Testis (tissue), 3 donors: Measurements from ENCODE around the gene BCAS3. TPM values are rescaled to one million over a fixed set of nuclear protein-coding genes. Genes with fewer than 3 reads are reported as not detected.

Source experiments
- DNase-seq: peaks from one replicate; pipeline ENCODE4 v3.0.0-alpha.2; 2019
- H3K27ac ChIP-seq, 2 donors: fragments of 200-600 bp; sonication (generic); one replicate each; pipeline ENCODE4 v1.5.1; 2019
- H3K27me3 ChIP-seq: fragments of 200-600 bp; sonication (generic); one replicate; pipeline ENCODE4 v1.5.1; 2019
- H3K36me3 ChIP-seq: fragments of 200-600 bp; sonication (generic); one replicate; pipeline ENCODE4 v1.5.1; 2017; ENCODE audit warnings: low read depth; ENCODE audit errors: missing control alignments
- H3K4me1 ChIP-seq: fragments of 200-600 bp; sonication (generic); one replicate; pipeline ENCODE4 v1.5.1; 2019
- H3K4me3 ChIP-seq, 2 donors: fragments of 200-600 bp; sonication (generic); one replicate each; pipeline ENCODE4 v1.5.1; 2017 to 2019
- H3K9me3 ChIP-seq: fragments of 200-600 bp; sonication (generic); one replicate; pipeline ENCODE4 v1.5.1; 2017
- CTCF ChIP-seq, 3 experiments: fragments of 450-650 bp in 2 of 3; fragments of 200-600 bp in 1 of 3; sonication (generic) in 1 of 3; IDR thresholded peaks; one replicate each; pipeline ENCODE4 v1.5.1; 2016 to 2019; ENCODE audit warnings: antibody characterized with exemption in 3 of 3, mild to moderate bottlenecking in 2 of 3, moderate library complexity in 1 of 3
- POLR2A ChIP-seq: fragments of 450-650 bp; IDR thresholded peaks from one replicate; pipeline ENCODE4 v1.6.1; 2017; ENCODE audit warnings: antibody characterized with exemption, mild to moderate bottlenecking, moderate library complexity
- WGBS, 2 donors: methylation state at CpG; one replicate each; pipeline ENCODE4 v1.1.5; 2018; 5-methylcytosine and 5-hydroxymethylcytosine counted together
- intact Hi-C: fragments of 100-400 bp; cut with DNase I; formaldehyde crosslinking; loops from one replicate; pipeline ENCODE4 v1.15.1; 2023; ENCODE audit warnings: low total_unique reads
- polyA plus RNA-seq: library from polyadenylated mRNA; stranded (reverse); fragments of 350-450 nt; fragmentation: Illumina TruSeq; extraction: RNeasy Lipid Tissue Mini Kit (QIAGEN cat#74804); gene quantifications from one replicate; pipeline ENCODE4 v1.2.3, GENCODE V29; 2014; ENCODE audit warnings: low read depth, low replicate concordance; ENCODE audit not compliant: insufficient read depth
- total RNA-seq, 2 donors: library from RNA; depleted of rRNA; stranded (reverse); fragments of >200 nt; gene quantifications; one replicate each; pipeline ENCODE4 v1.2.3, GENCODE V29; 2016

BCAS3 gene
- total and polyA plus RNA-seq, 3 donors from 2014 or later = 54.8 to 96.7 (median 73.0) TPM

GRCh38 chr17:61177351-61177750, 499.7 kb downstream of the BCAS3 start:
- intact Hi-C loops = no loop called here
- Histone ChIP-seq H3K27ac (no peak overlapping the region), H3K4me3 (no peak overlapping the region), H3K4me1 (no peaks in the 10 kb centered on the region), H3K9me3 (no peaks in the 10 kb centered on the region), H3K27me3 (no peaks in the 10 kb centered on the region), H3K36me3 (no peaks in the 10 kb centered on the region)
- TF ChIP-seq CTCF (IDR thresholded peaks at IDR 0.05) = no peak
- TF ChIP-seq POLR2A = no peak
- 97 to 100% methylated on average over 2 of the region's 2 CpGs for WGBS, 2 donors
- no peak for DNase-seq

- Histone ChIP-seq H3K4me3 (no peak overlapping the region), H3K36me3 (no peaks in the 10 kb centered on the region), H3K27ac (no peak overlapping the region), H3K4me1 (no peaks in the 10 kb centered on the region), H3K9me3 (no peaks in the 10 kb centered on the region), H3K27me3 (no peaks in the 10 kb centered on the region)
- DNase-seq = no peak
- intact Hi-C loops = no loop called here
- no peak for TF ChIP-seq POLR2A
- TF ChIP-seq CTCF (IDR thresholded peaks at IDR 0.05) = no peak
- 75 to 82% methylated on average over 1 of the region's 1 CpG for WGBS, 2 donors
Measured at GRCh38 chr17:61178284-61178683, 500.6 kb downstream of the BCAS3 start.

DNA sequence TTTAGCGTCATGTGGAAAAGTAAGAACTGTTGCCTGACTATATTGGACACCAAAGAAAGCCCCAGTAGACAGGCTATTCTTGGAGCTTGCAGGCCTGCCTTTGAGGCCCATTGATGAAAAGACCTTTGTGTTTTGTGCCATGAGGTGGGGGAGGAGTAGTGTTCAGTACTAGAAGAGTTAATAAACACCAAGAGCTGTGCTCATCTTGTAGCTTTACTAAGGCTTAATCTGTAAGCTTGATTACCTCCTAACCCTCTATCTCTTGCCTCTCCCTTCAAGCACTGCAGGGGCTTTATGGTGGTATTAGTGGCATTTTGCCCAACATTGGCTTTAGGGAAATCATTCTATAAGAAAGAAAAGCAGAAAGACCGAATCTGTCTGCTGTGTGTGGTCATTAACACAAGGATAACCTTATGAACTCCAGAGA, 501.7 kb downstream of the BCAS3 start:
- no peaks in the 10 kb centered on the region for H3K4me1 ChIP-seq
- TF ChIP-seq CTCF (IDR thresholded peaks at IDR 0.05) (no peak), POLR2A (no peak)
- intact Hi-C loops = no loop called here
- H3K9me3 ChIP-seq = no peaks in the 10 kb centered on the region
- no peaks in the 10 kb centered on the region for H3K36me3 ChIP-seq
- H3K27ac ChIP-seq = no peak overlapping the region
- no peak overlapping the region for H3K4me3 ChIP-seq
- no peaks in the 10 kb centered on the region for H3K27me3 ChIP-seq
- no peak for DNase-seq
- WGBS, 2 donors = 64 to 70% methylated on average over 2 of the region's 2 CpGs

DNA sequence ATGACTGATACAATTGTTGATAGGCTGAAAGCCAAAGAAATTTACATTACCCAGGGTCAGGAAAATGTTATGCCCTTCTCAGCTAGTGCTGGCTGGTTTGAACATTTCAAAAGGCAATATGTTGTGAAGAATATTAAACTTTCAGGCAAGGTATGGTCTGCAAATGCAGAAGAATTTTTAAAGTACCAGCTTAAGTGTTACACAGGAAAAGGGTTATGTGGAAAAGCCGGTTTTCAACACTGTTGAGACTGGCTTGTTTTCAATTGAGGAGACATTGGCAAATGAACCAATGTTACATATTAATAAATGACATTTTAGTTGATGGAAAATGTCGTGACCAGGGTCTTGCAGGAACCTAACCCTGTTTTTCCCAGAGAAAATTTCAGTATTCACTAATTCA, 506.1 kb downstream of the BCAS3 start:
- Histone ChIP-seq H3K4me1 (no peaks in the 10 kb centered on the region), H3K9me3 (no peaks in the 10 kb centered on the region), H3K4me3 (no peak overlapping the region), H3K27ac (no peak overlapping the region), H3K36me3 (no peaks in the 10 kb centered on the region), H3K27me3 (no peaks in the 10 kb centered on the region)
- intact Hi-C loops = no loop called here
- no peak for DNase-seq
- TF ChIP-seq POLR2A = no peak
- no peak for TF ChIP-seq CTCF (IDR thresholded peaks at IDR 0.05)
- WGBS, 2 donors = 92% methylated on average over 2 of the region's 2 CpGs

- Histone ChIP-seq H3K36me3 (no peaks in the 10 kb centered on the region), H3K4me3 (no peak overlapping the region), H3K27me3 (no peaks in the 10 kb centered on the region), H3K9me3 (no peaks in the 10 kb centered on the region), H3K27ac (no peak overlapping the region), H3K4me1 (no peaks in the 10 kb centered on the region)
- TF ChIP-seq CTCF (IDR thresholded peaks at IDR 0.05) (no peak), POLR2A (no peak)
- intact Hi-C loops = no loop called here
- no peak for DNase-seq
- 95 to 99% methylated on average over 4 of the region's 4 CpGs for WGBS, 2 donors
Measured at GRCh38 chr17:61185385-61185784, 507.7 kb downstream of the BCAS3 start.
